EH (cell line): ENCODE measurements around the gene EPAS1.

Source experiments
- DNase-seq: peaks from one replicate; pipeline ENCODE4 v3.0.0-alpha.2; 2015; ENCODE audit warnings: low read depth

The EPAS1 gene

DNA sequence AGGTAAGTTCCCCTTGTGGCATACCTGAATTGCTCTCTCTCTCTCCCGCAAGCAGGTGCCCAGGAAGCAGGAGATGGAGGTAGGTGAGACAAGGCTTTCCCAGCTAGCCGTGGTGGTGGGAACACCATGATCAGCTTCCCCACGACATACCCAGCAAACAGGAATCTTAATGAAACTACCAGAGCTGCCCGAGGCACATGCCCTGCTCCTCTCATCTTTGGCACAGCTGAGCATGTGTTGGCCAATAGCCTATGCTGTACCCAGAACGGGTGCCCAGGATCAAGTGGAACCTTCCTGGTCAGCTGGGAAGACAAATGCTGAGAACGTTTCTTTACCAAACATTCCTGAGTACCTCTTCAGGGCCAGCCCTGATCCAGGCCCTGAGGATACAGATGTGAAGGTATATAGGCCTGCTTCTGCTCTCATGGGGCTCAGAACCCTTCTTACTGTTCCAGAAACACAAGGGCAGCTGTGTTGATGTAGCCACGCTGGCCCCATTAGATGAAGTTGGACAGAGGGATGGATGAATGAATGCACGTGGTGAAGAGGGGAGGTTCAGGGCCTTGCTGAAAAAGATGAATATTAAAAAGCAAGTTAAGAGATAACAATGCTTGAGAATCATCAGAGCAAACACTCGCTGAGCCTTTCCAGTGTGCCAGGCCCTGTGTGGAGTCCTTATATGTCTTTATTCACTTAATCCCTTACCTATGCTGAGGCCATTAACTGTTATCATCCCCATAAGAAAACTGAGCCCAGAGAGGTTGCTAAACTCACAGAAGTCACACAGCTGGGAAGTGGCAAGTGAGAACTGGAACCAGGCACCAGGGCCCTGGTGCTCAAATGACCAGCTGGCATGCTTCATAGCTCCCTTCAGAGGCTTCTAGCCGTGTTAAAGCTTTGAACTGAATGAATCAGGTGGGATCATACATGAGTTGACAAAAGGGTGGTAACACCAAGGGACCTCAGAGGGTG is 113.4 kb downstream of the EPAS1 start:
- DNase-seq: no peak

DNA sequence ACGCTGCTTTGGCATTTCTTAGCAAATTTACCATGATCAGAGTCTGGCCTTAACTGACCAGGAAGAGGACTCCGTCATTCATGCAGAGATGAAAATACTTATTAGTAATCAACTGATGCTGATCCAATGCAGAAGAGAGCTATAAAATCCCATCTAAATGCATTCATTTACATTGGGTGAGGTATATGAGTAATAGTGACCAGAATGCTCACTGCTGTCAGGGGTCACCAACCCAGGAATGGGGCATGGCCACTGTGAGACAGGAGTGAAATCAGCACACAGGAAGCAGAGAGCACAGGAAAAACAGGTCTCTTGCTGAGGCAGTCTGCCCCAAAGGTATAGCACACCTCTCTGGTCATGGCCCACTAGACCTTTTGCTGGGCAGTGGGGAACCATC is 114.0 kb downstream of the EPAS1 start:
- no peak for DNase-seq

DNA sequence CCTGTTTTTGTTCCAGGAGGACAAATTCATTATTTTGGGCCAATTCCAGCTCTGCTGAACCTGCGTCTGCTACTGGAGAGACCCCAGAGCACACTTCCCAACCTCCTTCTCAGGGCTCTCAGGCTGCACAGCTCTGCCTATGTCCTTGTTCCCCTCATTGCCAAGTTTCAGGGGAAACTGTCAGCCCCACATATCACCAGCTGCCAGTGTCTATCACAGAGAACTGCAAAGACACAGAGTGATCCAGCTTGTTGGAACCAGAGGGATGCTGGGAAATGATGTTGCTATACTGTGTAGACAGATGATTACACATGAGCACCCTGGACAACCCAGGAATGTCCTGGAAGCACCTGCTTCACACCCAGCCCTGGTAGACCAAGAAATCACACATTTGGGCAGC is 114.8 kb downstream of the EPAS1 start:
- no peak for DNase-seq

DNA sequence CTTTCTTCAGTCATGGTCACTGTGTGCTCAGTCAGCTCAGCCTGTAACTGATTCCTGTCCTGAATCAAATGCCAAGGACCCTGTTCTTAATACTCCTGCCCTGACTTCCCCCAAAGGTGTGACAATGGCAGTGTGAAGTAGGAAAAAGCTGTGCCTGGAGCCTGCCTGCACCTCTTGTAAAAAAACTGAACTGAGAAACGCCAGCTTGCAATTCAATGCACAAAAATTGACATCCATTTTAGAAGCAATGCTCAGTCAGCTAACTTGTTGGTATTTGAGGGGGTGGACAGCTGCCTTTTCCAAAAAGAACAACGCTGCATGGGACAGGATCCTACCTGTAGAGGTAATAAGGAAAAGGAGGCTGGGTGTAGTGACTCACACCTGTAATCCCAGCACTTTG is 115.9 kb downstream of the EPAS1 start:
- no peak for DNase-seq

DNA sequence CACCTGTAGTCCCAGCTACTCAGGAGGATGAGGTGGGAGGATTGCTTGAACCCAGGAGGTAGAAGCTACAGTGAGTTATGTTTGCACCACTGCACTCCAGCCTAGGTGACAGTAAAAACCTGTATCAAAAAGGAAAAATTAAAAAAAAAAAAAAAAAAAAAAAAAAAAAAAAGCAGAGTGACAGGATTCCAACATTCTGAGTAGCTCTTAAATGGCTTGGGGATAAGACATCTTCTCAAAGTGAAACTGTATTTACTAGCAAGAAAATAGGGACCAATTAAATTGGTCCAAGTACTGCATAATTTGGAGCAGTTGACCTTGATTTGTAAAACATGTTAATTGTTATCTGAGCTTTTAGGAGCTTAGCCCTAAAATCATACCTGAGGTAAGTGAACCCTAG is 116.4 kb downstream of the EPAS1 start:
- no peak for DNase-seq

DNA sequence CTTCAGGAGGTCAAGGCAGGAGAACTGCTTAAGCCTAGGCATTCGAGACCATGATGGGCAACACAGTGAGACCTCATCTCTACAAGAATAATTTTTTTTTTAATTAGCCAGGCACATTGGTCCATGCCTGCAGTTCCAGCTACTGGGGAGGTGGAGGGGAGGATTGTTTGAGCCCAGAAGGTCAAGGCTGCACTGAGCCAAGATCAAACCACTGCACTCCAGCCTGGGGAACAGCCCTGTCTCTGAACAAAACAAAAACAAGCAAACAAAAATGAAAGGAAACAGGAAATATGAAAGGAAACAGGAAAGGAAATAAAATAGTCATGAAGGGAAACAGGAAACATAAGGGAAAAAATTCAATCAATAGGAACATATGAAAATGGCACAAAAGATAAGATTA is 117.5 kb downstream of the EPAS1 start:
- no peak for DNase-seq

DNA sequence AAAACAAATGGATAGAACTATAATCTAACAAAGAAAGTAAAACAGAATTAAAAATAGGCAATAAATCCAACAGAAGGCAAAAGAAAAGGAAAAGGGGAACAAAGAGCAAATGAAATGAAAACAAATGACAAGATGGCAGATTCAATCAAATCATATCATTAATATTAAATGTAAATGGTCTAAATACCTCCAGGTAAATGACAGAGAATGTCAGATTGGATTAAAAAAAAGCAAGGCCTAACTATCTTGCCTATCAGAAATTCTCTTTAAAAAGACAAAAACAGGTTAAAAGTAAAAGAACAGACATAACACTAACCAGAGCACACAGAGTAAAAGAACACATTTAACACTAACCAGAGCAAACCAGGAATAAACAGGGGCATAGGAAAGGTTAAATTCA is 119.1 kb downstream of the EPAS1 start:
- DNase-seq: no peak

DNA sequence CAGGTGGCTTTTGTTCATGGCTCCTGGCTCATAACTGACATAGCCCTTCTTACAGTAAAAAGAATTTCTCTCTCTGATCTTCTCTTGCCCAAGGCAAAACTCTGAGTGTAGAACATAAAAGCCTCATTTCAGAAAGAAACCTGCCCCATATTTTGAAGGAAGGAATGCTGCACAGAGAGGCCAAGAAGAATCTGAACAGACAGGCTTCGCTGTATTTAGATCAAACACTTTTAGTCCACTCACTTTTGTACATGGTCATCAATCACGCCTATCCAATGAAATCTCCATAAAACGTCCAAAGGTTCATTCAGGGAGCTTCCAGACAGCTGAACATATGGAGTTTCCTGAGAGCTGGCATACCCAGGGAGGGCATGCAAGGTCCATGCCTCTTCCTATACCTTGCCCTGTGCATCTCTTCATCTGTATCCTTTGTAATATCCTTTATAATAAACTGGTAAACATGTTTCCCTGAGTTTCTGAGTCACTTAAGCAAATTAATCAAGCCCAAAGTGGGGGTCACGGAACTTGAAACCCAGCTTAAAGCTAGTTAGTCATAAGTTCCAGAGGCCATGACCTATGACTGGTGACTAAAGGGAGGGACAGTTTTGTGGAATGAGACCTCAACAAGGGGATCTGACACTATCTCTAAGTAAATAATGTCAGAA is 119.7 kb downstream of the EPAS1 start:
- DNase-seq: no peak

DNA sequence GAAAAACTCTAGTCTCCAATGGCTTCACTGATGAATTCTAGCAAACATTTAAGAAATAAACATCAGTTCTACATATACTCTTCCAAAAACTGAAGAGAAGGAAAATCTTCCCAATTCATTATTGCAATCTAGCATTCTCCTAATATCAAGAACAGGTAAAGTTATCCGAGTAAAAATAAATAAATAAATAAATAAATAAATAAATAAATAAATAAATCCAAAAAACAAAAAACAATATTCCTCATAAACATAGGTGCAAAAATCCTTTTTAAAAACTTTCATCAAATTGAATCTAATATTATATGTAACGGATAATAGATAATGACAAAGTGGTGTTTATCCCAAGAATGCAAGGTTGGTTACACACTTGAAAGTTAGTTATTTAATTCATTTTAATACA is 123.7 kb downstream of the EPAS1 start:
- no peak for DNase-seq

DNA sequence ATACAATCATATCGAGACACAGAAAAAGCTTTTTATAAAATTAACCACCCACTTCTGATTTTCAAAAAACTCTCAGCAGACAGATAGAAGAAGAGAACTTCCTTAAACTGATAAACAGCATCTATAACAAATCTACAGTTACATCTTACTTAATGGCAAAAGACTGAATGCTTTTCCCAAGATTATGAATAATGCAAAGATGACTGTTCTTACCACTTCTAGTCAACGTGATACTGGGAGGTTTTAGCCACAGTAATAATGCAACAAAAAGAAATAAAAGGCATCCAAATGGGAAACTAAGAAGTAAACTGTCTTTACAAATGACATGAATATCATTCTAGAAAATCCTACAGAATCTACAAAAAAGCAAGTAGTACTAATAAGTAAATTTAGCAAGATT is 124.2 kb downstream of the EPAS1 start:
- no peak for DNase-seq

DNA sequence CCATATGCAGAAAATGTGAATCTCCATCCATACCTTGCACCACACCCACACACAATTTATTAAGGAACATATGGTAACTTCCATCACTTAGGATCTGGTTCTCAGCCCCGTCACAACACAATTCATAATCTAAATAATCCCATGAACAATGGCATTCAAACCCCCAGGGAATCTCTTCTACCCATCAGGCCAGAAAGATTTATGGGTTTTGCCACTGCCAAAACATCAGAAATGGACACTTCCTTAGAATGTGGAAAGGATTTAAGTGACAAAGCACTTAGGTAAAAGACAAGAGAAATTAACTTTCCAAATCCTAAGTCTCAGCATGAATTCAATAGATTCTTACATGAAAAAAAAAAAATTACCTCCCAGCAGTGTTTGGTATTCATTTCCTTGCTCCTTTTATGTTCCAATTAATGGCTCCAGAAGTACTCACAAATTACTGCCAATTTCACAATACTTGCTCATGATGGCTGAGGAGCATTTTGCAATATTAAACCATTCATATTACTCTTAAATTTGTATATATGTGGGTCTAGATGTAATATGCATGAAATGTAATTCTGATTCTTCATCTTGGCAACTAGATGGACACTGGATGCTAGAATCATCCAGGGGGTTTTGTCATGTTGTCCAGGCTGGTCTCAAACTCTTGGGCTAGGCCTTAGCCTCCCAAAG is 125.6 kb downstream of the EPAS1 start:
- DNase-seq: no peak

DNA sequence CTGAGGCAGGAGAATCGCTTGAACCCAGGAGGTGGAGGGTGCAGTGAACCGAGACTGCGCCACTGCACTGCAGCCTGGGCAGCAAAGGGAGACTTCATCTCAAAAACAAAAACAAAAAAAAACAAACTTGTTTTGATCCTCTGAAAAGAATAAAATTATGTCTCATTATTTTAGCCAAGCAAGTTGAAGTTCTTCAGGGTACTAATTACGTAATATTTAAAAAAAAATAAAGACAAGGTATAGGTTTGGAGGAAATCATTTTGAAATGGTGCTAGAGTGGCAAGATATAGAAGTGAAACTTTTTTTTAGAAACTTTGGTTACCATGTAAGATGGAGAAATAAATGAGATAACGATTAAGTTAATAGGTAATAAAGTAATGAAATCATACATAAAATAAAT is 127.7 kb downstream of the EPAS1 start:
- no peak for DNase-seq

DNA sequence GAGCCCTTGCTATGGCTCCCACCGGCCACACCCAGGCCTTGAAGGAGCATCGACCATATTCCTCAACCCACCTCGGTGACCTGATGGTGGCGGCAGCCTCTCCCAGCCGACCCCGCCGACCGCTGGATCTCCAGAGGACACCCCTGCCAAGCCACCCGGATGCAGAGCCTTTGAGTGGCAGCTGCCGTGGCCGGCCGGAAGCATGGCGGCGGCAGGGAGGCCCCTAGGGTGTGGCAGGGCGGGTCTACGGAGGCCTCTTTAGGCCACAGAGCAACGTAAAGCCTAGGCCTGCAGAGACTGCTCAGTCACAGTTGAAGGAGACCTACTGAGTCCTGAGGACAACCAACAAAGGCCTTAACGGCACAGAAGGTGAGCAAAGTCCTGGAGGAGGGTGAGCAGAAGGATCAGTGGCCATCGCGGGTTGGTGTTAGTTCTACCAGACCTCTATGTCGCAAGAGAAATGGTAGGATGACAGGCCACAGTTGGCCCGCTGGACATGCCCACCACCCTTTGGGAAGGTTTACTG is 131.8 kb downstream of the EPAS1 start:
- no peak for DNase-seq

DNA sequence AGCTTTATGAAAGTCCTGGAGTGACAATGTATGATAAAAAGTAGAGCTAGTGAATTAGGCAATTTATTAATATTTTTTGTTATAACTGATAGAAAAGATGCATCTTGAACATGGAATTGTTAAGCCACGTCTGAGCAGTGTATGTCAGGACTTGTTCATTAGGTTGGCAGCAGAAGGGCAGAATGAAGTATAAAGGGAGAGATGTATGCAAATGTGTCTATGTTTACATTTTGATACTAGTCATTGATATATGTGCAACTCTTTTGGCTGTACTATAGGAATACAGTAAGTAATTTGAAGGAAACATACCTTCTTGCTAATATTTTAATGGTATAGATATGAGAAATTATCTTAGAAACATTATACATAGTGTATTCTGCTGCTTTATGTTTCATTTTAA is 133.2 kb downstream of the EPAS1 start:
- DNase-seq: no peak

DNA sequence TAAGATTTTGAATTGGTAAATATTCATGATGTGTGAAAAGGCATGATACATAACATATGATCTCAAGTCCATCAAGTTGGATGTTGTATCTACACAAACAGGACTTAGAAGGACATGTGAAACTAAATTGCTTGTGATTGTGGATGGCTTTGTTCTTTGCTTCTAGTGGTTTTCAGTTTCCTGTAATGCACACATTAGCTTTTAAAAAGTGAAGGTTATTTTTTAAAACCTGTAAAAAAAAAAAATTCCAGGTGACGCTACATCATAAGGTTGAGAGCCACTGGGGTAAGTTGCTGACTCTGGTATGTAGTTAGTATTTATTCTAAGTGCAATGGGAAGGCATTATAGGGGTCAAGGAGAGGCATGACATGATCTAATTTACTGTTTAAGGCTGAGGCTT is 133.8 kb downstream of the EPAS1 start:
- no peak for DNase-seq

DNA sequence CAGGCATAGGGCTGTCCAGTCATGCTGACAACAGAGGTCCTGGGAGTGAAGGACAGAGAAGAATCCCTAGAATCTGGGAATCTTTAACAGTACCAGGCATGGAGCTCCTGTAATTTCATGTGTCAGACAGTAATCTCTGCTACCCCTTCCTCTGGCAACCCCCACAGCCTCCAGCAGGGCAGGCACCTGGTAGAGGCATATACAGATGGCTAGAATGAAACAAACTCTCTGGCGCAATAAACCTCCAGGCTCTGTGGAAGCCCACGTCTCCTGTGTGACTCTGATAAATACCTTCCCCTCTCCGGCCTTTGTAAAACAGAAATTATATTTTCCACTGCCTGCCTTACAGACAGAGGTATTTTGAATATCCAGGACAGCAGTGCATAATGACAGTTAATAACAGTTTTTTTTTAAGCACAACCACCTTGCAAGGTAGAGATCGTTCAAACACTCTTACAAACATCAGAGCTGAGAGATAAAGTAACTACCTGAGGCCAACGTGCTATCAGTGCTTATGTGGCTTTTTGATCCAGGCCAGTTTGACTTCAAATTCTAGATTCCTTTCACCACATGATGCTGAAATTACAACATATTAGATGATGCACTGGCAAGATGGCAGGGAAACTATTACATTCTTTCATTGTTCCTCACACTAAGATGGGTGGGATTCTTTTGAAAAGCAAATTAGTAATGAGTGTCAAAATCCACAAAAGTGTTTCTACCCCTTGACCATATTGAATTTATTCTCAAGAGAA is 134.5 kb downstream of the EPAS1 start:
- DNase-seq: peak; percentile 54

DNA sequence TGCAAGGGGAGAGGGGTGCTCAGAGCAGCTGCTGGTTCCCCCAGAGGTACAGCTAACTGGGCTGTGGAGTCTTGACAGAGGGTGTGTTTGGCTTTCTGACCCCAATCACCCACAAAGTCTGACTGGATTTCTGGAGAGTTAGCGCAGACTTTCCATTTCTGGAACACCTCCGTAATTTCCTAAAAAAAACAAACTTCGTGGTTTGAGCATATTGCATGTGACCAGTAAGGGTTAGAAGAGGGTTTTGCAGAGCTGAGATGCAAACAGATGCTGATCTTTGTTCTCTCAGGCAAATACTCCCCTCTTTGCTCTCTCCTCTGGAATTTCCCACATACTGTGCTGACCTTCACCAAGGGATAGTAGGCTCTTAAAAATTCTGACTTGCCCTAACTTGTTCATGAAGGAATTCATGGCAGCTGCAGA is 137.7 kb downstream of the EPAS1 start:
- peak; percentile 94 for DNase-seq

DNA sequence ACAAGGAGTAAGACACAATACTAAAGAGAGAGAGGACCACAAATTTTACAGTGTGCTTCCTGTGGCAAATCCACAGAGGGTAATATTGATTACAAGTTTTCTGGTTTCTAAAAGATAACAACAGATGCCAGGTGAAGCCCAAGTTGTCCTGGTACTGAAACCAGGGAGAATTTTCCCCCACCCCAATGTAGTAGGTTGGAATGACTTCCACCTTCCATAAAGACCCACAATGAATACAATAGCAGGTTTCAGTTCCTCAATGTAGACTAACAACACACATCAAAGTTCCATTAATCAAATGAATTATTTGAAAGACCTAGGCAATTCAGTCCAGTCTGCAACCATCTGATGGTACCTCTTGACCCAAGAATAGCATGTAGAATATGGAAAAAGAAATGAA is 138.1 kb downstream of the EPAS1 start:
- no peak for DNase-seq

DNA sequence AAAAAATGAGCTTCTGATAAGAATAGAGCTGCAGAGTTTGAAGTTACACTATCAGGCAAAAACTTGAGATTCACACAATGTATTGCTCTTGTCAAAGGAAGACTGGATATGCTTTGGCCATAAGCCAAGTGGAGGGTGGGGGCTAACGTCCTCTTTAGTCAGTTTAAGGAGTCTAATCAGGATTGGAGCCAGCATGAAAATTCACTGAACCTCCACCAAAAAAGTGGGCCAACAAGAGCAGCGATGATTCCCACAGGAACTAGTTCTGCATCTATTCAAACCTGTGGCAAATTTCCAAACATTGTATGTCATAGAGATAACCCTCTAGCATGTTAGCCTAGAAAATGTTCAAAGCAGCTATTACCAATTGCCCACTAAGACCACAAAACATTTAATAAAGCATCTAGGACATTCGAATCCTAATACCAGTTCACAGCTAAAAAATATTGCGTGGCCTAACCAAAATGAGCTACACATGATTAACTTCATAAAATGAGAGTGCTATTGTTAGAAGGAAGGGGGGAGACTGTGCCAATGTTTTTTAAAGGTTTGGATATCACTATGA is 138.7 kb downstream of the EPAS1 start:
- DNase-seq: no peak
